GM18870 (cell line): Measurements from ENCODE around the gene XPO6.
"Not testable (repeated sequence)": the region's sequence is repeated elsewhere in the genome, so short reads cannot be mapped to it uniquely, and the experiment has no call there.

ENCODE experiments used
- ATAC-seq: cut with Tn5 transposase; IDR thresholded peaks from one replicate; pipeline ENCODE4 v1.9.1; 2021; ENCODE audit warnings: moderate library complexity; ENCODE audit not compliant: unreplicated experiment

The XPO6 gene

GRCh38 chr16:28118637-28119036 lies 93.1 kb downstream of the XPO6 start:
- ATAC-seq, result no peak

DNA sequence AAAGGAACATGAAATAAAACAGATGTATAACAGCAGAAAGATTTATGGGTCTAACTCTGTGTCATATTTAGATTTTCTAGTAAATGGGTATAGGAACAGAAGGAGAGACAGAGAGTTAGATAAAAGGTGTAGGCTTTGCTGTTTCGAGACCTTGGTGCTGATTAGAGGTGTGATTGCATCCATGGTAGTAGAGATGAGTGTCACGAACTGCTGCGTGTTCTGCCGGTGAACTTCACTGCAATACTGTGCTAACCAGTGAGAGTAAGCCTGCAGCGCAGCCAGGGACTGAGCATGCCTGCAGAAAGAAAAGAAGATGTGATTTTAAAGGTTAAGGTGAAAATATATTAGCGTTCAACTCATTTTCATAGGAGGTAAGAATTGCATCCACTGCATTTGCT lies 94.6 kb downstream of the XPO6 start:
- no peak for ATAC-seq

DNA sequence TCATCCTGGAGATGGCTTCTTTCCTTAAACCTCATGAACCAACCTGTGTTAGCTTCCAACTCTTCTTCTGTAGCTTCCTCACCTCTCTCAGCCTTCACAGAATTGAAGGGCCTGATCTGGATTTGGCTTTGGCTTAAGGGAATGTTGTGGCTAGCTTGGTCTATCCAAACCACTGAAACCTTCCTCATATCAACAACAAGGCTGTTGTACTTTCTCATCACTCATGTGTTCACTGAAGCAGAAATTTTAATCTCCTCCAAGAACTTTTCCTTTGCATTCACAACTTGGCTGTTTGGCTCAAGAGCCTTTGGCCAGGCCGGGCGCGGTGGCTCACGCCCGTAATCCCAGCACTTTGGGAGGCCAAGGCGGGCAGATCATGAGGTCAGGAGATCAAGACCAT lies 95.9 kb downstream of the XPO6 start:
- ATAC-seq, result not testable (repeated sequence)

DNA sequence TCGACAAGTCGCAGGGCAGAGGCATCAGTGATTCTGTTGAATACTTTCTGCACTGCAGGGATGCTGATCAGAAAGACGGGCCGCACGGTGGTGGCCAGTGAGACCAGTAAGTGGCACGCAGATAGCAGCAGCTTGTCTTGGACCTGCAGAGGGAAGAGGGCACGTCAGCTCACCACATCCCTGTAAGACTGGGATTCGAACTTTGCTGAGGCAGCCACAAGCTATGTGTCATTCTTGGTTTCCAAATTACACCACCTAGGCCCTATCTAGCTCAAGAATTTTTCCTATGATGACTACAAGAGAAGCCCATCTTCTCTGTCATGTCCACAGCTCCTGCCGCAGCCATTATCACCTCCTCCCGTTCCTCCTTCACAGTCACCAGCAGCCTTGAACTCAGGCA lies 98.9 kb downstream of the XPO6 start:
- ATAC-seq, result no peak

GRCh38 chr16:28110977-28111376 lies 100.8 kb downstream of the XPO6 start:
- ATAC-seq, result no peak

DNA sequence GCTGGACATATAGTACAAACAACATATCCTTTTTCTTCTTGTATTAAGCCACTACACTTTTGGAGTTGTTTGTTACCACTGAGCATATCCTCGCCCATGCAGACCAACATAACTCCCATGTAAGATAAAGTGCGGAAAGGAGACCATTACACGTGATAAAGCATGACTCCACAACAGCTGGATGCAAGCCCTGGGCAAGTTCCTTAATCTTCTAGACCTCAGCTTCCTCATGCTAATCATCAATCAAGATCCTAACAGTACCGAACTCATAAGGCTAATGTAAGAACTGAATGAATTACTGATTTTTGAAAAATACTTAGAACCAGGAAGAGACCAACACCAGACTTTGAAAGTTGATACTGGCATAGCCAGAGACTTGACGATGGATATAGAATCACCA lies 101.3 kb downstream of the XPO6 start:
- ATAC-seq, result no peak

DNA sequence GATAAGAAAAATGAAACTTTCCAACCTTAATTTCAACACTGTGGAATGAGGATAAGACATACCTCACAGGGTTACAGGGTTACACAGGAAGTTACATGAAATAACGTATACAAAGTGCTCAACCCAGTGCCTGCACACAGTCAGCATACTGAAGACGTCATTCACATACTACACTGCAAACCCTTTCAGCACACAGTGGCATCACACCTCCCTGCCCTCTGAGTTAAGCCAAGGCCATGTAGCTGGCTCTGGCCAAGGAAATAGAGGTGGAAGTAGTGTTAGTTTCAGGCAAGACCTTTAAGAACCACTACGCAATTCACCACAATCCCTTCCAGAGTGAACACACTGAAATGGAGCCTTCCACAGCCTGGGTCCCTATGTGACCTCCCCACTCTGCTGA lies 101.7 kb downstream of the XPO6 start:
- no peak for ATAC-seq

DNA sequence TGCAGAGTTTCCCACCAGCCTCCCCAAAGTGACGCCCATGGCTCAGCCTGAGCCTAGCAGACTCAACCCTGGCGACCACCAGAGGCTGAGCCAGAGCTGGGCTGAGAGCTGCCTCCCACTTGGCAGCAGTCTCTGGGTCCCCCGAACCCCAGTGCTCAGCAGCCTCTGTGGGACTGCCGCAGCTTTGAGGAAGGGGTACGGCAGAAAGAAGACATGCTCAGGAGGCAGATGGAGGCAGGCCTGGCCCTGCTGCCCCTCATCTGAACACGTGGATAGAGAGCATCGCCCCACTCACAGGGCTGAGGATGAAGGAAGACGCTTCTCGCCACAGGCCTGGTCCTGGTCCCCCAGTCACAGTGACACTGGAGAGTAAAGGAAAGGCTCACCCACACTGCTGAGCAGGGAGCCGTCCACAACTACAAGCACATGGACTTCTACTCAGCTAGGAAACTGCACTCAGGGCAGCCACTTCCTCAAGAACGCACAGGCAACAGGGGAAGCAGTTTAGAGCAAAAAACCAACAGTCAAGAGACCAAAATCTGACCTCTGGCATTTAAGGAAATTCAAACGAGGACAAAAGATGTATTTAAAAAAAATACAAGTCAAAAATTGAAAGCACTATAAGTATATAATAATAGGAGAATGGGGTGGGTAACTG lies 103.0 kb downstream of the XPO6 start:
- no peak for ATAC-seq

GRCh38 chr16:28107232-28107631 lies 104.5 kb downstream of the XPO6 start:
- no peak for ATAC-seq

DNA sequence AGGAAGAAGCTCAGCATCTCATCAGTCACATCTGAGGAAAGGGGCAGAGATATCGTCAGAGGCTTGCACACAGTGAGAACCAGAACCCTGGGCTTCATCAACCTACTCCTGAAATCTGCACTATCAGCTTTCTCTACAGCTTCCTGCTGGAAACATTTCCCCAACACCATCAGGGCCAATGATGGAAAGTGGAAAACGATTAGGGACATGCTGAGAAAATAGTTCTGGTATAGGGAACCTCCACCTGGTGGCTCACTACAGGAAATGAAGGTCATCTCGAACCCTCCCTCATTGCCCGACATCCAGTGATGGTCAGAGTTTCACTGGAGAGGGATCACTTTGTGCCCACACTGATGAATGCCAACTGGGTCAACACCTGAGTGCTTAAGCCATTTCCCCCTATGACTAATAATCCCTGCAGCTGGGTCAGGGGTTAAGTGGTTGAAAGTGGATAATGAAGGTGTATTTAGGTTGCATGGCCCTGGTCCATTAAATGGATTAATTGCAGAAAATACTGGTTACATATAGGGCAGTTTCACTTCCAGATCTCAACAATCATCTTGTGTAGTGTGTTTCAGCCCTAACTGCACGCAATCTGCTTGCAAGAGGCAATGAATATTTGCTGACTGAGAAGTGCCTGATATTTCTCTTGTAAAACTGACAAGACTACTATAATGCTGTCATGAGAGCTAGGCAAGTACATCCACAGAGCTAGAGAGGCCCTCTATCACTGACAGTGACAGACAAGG lies 105.1 kb downstream of the XPO6 start:
- ATAC-seq, result no peak

DNA sequence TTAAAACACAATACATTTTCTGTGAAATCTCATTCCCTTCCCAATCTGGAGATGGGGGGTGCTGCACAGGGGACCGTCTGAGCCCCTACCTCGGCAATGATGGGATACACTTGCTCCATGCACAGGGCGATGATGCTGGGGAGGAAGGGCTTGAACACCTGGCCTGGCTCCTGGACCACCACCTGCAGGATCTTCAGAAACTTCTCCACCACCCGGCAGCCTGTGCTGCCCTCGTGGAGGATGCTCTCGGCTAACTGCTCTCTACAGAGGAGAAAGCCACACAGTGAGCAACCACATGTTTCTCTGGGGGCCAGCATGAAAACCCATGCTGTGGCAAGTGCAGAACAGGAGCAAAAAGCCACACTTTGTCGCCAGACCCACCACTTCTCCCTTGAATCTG lies 105.8 kb downstream of the XPO6 start:
- no peak for ATAC-seq

DNA sequence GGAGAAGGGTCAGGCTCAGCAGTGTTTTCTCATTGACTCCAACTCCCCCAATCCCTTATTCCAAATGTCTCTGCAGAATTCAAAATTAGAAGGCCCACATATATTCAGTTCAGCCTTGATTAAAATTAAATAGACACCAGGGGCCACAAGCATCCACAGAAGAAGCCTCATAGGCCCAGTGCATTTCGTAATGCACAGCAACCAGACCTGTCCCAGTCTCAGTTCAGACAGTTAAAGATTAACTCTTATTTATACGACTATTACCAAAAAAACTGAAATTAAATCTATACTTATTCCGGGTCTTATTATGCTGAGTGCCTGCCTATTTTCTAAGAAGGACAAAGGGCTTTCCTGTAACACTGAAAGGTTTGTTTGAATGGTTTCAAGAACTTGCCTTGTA lies 106.5 kb downstream of the XPO6 start:
- ATAC-seq, result no peak

GRCh38 chr16:28104404-28104803 lies 107.4 kb downstream of the XPO6 start:
- ATAC-seq, result no peak

- no peak for ATAC-seq
These were observed 108.1 kb downstream of the XPO6 start for GRCh38 chr16:28103516-28104170.

GRCh38 chr16:28101533-28101890 lies 110.3 kb downstream of the XPO6 start:
- no peak for ATAC-seq

GRCh38 chr16:28100810-28101532 lies 110.8 kb downstream of the XPO6 start:
- no peak for ATAC-seq

GRCh38 chr16:28098959-28099945 lies 112.5 kb downstream of the XPO6 start:
- ATAC-seq, result no peak

GRCh38 chr16:28098171-28098958 lies 113.4 kb downstream of the XPO6 start:
- no peak for ATAC-seq

GRCh38 chr16:28096983-28097899 lies 114.5 kb downstream of the XPO6 start:
- no peak for ATAC-seq
